Adrenal gland (tissue), 12 donors: ENCODE measurements around the gene SRC. TPM values are rescaled to one million over a fixed set of nuclear protein-coding genes. Genes with fewer than 3 reads are reported as not detected.

Source experiments
- DNase-seq, 7 donors: peaks; one replicate each; pipeline ENCODE4 v3.0.0-alpha.2; 2019 to 2020
- H3K27ac ChIP-seq, 5 donors: fragments of 200-600 bp; sonication (generic) in 4 of 5; 1 replicate in 3 of 5; 2 replicates in 2 of 5; pipeline versions ENCODE4 v1.5.1 to v1.8.0; 2016 to 2020; ENCODE audit warnings: mild to moderate bottlenecking in 1 of 5
- H3K27me3 ChIP-seq: fragments of 200-600 bp; 2 replicates; pipeline ENCODE4 v1.8.0; 2021
- H3K36me3 ChIP-seq, 2 donors: fragments of 200-600 bp; replicated peaks in 1 of 2; 1 replicate in 1 of 2; 2 replicates in 1 of 2; pipeline versions ENCODE4 v1.5.1 to v1.8.0; 2018 to 2022
- H3K4me1 ChIP-seq, 2 donors: fragments of 200-600 bp; replicated peaks in 1 of 2; 1 replicate in 1 of 2; 2 replicates in 1 of 2; pipeline versions ENCODE4 v1.5.1 to v1.8.0; 2018 to 2021
- H3K4me3 ChIP-seq, 4 donors: fragments of 200-600 bp; sonication (generic) in 3 of 4; one replicate each; pipeline ENCODE4 v1.5.1; 2016 to 2018
- H3K9me3 ChIP-seq, 3 donors: fragments of 200-600 bp; sonication (generic) in 1 of 3; replicated peaks in 1 of 3; 1 replicate in 2 of 3; 2 replicates in 1 of 3; pipeline versions ENCODE4 v1.5.1 to v1.8.0; 2016 to 2021
- POLR2A ChIP-seq, 2 donors: fragments of 450-650 bp; IDR thresholded peaks; one replicate each; pipeline ENCODE4 v1.6.1; 2017; ENCODE audit warnings: antibody characterized with exemption in 2 of 2, mild to moderate bottlenecking in 2 of 2, moderate library complexity in 1 of 2
- WGBS, 4 donors: extraction: QIAGEN DNeasy Blood & Tissue Kit in 2 of 4; methylation state at CpG; one replicate each; pipeline versions ENCODE4 v1.1.5 to v1.1.7; 2013 to 2017; 5-methylcytosine and 5-hydroxymethylcytosine counted together
- intact Hi-C, 2 donors: fragments of 100-400 bp; cut with DNase I; formaldehyde crosslinking; loops; one replicate each; pipeline versions ENCODE4 v1.14.1 to v1.15.0; 2022 to 2023
- polyA plus RNA-seq, 3 donors: library from polyadenylated mRNA; stranded (reverse); fragments of 200-250 nt in 2 of 3; fragments of 350-450 nt in 1 of 3; fragmentation: Illumina TruSeq in 1 of 3; extraction: RNeasy Lipid Tissue Mini Kit (QIAGEN cat#74804) in 1 of 3; gene quantifications; one replicate each; pipeline ENCODE4 v1.2.3, GENCODE V29; 2013 to 2014
- total RNA-seq, 9 donors: library from RNA; depleted of rRNA in 4 of 9; stranded (reverse); fragments of >200 nt in 4 of 9; fragments of 120-200 nt in 1 of 9; fragmentation: NEBNext Ultra II Directional in 1 of 9; extraction: Animal tissue kit (Norgen Biotek cat#: 25700) in 1 of 9; gene quantifications; one replicate each; pipeline versions ENCODE4 v1.1.0 to v1.2.4, GENCODE V29; 2013 to 2023
- TF ChIP-seq, protein P1 (sequence below), 6 experiments: fragments of 450-650 bp in 4 of 6; fragments of 200-600 bp in 2 of 6; sonication (generic) in 1 of 6; IDR thresholded peaks; 1 replicate in 5 of 6; 2 replicates in 1 of 6; pipeline versions ENCODE4 v1.5.1 to v1.8.0; 2016 to 2021; ENCODE audit warnings: antibody characterized with exemption in 6 of 6, mild to moderate bottlenecking in 2 of 6, moderate library complexity in 1 of 6
- donor health status: healthy with polysubstance abuse.
- donor health status: Bipolar disorder and iron deficiency.
- donor health status: DM: yes; HTN: yes; CAD: no.
- donor health status: DM: no; HTN: no; CAD: no.
- donor health status: DM: no; HTN: no; CAD: no.
- donor health status: DM: yes; HTN: yes; CAD: no.

Gene SRC
- total and polyA plus RNA-seq, 12 donors = 10.6 to 83.0 (median 52.7) TPM

- TF ChIP-seq, protein P1, sequence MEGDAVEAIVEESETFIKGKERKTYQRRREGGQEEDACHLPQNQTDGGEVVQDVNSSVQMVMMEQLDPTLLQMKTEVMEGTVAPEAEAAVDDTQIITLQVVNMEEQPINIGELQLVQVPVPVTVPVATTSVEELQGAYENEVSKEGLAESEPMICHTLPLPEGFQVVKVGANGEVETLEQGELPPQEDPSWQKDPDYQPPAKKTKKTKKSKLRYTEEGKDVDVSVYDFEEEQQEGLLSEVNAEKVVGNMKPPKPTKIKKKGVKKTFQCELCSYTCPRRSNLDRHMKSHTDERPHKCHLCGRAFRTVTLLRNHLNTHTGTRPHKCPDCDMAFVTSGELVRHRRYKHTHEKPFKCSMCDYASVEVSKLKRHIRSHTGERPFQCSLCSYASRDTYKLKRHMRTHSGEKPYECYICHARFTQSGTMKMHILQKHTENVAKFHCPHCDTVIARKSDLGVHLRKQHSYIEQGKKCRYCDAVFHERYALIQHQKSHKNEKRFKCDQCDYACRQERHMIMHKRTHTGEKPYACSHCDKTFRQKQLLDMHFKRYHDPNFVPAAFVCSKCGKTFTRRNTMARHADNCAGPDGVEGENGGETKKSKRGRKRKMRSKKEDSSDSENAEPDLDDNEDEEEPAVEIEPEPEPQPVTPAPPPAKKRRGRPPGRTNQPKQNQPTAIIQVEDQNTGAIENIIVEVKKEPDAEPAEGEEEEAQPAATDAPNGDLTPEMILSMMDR (IDR thresholded peaks at IDR 0.05) = no peak
- TF ChIP-seq POLR2A (IDR thresholded peaks at IDR 0.05) = no peak
- DNase-seq = no peak
- intact Hi-C loops = no loop called here
- 73 to 79% (median 77%) methylated on average over 6 of the region's 6 CpGs for WGBS, 4 donors
- H3K27me3 ChIP-seq = no peaks in the 10 kb centered on the region
- H3K36me3 ChIP-seq = peaks cover 0 to 14% of the 10 kb centered on the region in 2 donors
- H3K27ac ChIP-seq = peak overlapping the region in 1 of 5 donors; percentile 21
- peaks cover 7 to 31% of the 10 kb centered on the region in 2 donors for H3K4me1 ChIP-seq
- H3K9me3 ChIP-seq = no peaks in the 10 kb centered on the region
- no peak overlapping the region for H3K4me3 ChIP-seq
These were observed 28.6 kb upstream of the SRC start for GRCh38 chr20:37317316-37317715.

GRCh38 chr20:37317994-37318640 lies 27.8 kb upstream of the SRC start:
- WGBS, 4 donors = 81 to 88% (median 85%) methylated on average over 9 of the region's 9 CpGs
- H3K27me3 ChIP-seq = no peaks in the 10 kb centered on the region
- intact Hi-C loops = no loop called here
- peaks cover 0 to 14% of the 10 kb centered on the region in 2 donors for H3K36me3 ChIP-seq
- H3K4me3 ChIP-seq = no peak overlapping the region
- peaks cover 7 to 31% of the 10 kb centered on the region in 2 donors for H3K4me1 ChIP-seq
- no peak for DNase-seq
- TF ChIP-seq, protein P1 (IDR thresholded peaks at IDR 0.05) = no peak
- TF ChIP-seq POLR2A (IDR thresholded peaks at IDR 0.05) = no peak
- no peak overlapping the region for H3K27ac ChIP-seq
- no peaks in the 10 kb centered on the region for H3K9me3 ChIP-seq

DNA sequence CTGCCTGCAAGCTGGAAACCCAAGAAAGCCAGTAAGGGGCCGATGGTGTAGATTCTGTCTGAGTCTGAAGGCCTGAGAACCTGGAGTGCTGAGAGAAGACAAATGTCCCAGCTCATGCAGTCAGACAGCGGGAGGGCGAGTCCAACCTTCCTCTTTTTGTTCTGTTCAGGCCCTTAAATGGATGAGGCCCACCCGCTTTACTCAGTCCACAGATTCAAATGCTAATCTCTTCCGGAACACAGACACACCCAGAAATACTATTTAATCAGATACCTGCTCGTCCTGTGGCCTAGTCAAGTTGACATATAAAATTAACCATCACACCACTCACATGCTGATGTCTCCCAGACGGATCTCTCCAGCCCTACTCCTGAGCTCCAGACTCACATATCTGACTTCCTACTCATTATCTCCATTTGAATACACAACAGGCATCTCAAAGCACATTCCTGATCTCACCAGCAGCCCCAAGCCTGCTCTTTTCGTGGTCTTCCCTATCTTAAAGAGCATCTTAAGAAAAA lies 26.7 kb upstream of the SRC start:
- TF ChIP-seq POLR2A (IDR thresholded peaks at IDR 0.05) = no peak
- TF ChIP-seq, protein P1 (IDR thresholded peaks at IDR 0.05) = no peak
- 78 to 89% (median 86%) methylated on average over 8 of the region's 8 CpGs for WGBS, 4 donors

GRCh38 chr20:37323985-37324384 lies 22.0 kb upstream of the SRC start:
- no peak for DNase-seq
- Histone ChIP-seq H3K27ac (no peak overlapping the region), H3K27me3 (no peaks in the 10 kb centered on the region), H3K4me3 (no peak overlapping the region), H3K4me1 (no peaks in the 10 kb centered on the region), H3K36me3 (no peaks in the 10 kb centered on the region), H3K9me3 (no peaks in the 10 kb centered on the region)
- intact Hi-C loops = no loop called here
- WGBS, 4 donors = 34 to 44% (median 39%) methylated on average over 2 of the region's 2 CpGs
- no peak for TF ChIP-seq POLR2A (IDR thresholded peaks at IDR 0.05)

More for the DNA sequence above, 26.7 kb upstream of the SRC start:
- no peak overlapping the region for H3K4me3 ChIP-seq
- H3K36me3 ChIP-seq = peaks cover 0 to 14% of the 10 kb centered on the region in 2 donors
- no peaks in the 10 kb centered on the region for H3K27me3 ChIP-seq
- H3K27ac ChIP-seq = no peak overlapping the region
- no peak for DNase-seq
- intact Hi-C loops = no loop called here
- peaks cover 5 to 21% of the 10 kb centered on the region in 2 donors for H3K4me1 ChIP-seq
- H3K9me3 ChIP-seq = no peaks in the 10 kb centered on the region

DNA sequence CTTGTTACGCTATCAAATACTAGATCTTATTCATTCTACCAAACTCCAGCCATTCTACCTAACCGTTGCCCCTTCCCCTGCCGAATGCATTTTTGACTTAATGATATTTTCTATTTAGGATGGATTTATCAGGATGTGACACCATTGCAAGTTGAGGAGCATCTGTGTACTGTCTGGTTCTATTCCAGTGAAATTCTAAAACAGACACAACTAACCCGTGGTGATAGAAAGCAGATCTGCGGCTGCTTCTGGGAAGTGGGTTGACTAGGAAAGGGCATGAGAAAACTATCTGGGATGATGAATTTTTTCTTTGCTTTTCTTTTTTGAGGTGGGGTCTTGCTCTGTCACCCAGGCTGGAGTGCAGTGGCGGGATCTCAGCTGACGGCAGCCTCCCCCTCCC lies 20.7 kb upstream of the SRC start:
- DNase-seq = no peak
- H3K4me3 ChIP-seq = no peak overlapping the region
- intact Hi-C loops = no loop called here
- H3K36me3 ChIP-seq = no peaks in the 10 kb centered on the region
- H3K27ac ChIP-seq = no peak overlapping the region
- no peak for TF ChIP-seq POLR2A (IDR thresholded peaks at IDR 0.05)
- TF ChIP-seq, protein P1 (IDR thresholded peaks at IDR 0.05) = no peak
- WGBS, 4 donors = 88 to 96% (median 93%) methylated on average over 6 to 7 of the region's 7 CpGs
- H3K27me3 ChIP-seq = no peaks in the 10 kb centered on the region
- no peaks in the 10 kb centered on the region for H3K4me1 ChIP-seq
- no peaks in the 10 kb centered on the region for H3K9me3 ChIP-seq
